Effector memory CD8-positive, alpha-beta T cell (primary cell): ENCODE measurements around the gene OSBPL5.

ENCODE experiments used
- ATAC-seq: fragments of 150-1000 bp; cut with Tn5 transposase; replicated peaks from 2 replicates; pipeline ENCODE4 v1.10.0; 2021; ENCODE audit warnings: mild to moderate bottlenecking, moderate library complexity
- DNase-seq, 3 experiments: peaks; one replicate each; pipeline ENCODE4 v3.0.0; 2021
- H3K27ac Mint-ChIP-seq, 2 donors: one replicate each; pipeline ENCODE4 v1.8.0; 2022; ENCODE audit warnings: mild to moderate bottlenecking in 2 of 2, mixed read lengths in 2 of 2, moderate library complexity in 2 of 2
- H3K27me3 Mint-ChIP-seq, 2 donors: one replicate each; pipeline ENCODE4 v1.8.0; 2022; ENCODE audit warnings: mixed read lengths in 2 of 2
- H3K36me3 Mint-ChIP-seq: one replicate; pipeline ENCODE4 v1.8.0; 2022; ENCODE audit warnings: mild to moderate bottlenecking, moderate library complexity, mixed read lengths; ENCODE audit not compliant: insufficient read depth
- H3K4me1 Mint-ChIP-seq, 2 donors: one replicate each; pipeline ENCODE4 v1.8.0; 2022; ENCODE audit warnings: low read depth in 2 of 2, mixed read lengths in 2 of 2
- H3K4me3 Mint-ChIP-seq, 2 donors: one replicate each; pipeline ENCODE4 v1.8.0; 2022; ENCODE audit warnings: mild to moderate bottlenecking in 2 of 2, mixed read lengths in 2 of 2, moderate library complexity in 2 of 2
- H3K9me3 Mint-ChIP-seq, 2 donors: one replicate each; pipeline ENCODE4 v1.8.0; 2022; ENCODE audit warnings: mixed read lengths in 2 of 2

OSBPL5 gene

DNA sequence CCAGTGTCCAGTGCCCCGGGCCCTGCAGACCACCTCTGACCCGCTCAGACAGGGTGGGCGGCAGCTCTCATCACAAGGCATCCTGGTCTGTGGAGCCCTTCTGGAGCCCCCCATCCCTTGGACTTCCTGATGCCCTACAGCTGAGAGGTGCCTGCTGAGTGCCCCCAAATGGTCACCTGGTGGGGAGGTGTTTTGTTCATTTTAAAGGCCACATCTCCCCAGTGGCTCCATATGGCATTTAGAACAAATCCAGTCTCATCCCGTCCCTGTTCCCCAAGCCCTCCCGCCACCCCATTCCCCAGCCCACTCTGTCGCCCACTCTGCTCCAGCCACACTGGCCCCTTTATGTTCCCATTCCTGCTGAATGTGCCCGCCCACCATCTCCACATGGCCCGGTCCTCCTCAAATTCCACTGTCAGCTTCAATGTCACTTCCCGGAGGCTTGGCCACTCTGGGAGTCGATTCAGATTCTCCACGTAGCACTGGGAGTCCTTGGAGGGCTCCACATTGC, 32.8 kb downstream of the OSBPL5 start:
- no peak overlapping the region for H3K4me3 Mint-ChIP-seq
- H3K27me3 Mint-ChIP-seq, result no peaks in the 10 kb centered on the region
- H3K9me3 Mint-ChIP-seq, result no peaks in the 10 kb centered on the region
- ATAC-seq (no peak), DNase-seq (no peak)
- H3K4me1 Mint-ChIP-seq, result peaks cover 28 to 39% of the 10 kb centered on the region in 2 donors
- peaks cover 4% of the 10 kb centered on the region for H3K36me3 Mint-ChIP-seq
- no peak overlapping the region for H3K27ac Mint-ChIP-seq

GRCh38 chr11:3131330-3131941, 33.7 kb downstream of the OSBPL5 start:
- Mint-ChIP-seq H3K27ac (peak overlapping the region in 1 of 2 donors; percentile 2), H3K4me1 (peaks cover 20 to 34% of the 10 kb centered on the region in 2 donors), H3K4me3 (no peak overlapping the region), H3K27me3 (no peaks in the 10 kb centered on the region), H3K36me3 (peaks cover 2% of the 10 kb centered on the region), H3K9me3 (no peaks in the 10 kb centered on the region)
- no peak for ATAC-seq
- DNase-seq, result no peak

GRCh38 chr11:3130269-3131071, 34.6 kb downstream of the OSBPL5 start:
- ATAC-seq, result no peak
- peak overlapping the region in 1 of 2 donors; percentile 17 for H3K27ac Mint-ChIP-seq
- H3K9me3 Mint-ChIP-seq, result no peaks in the 10 kb centered on the region
- H3K27me3 Mint-ChIP-seq, result no peaks in the 10 kb centered on the region
- peaks cover 7% of the 10 kb centered on the region for H3K36me3 Mint-ChIP-seq
- no peak for DNase-seq
- no peak overlapping the region for H3K4me3 Mint-ChIP-seq
- peaks cover 14 to 25% of the 10 kb centered on the region in 2 donors for H3K4me1 Mint-ChIP-seq

- ATAC-seq, result no peak
- no peak for DNase-seq
- Mint-ChIP-seq H3K36me3 (peaks cover 15% of the 10 kb centered on the region), H3K27me3 (no peaks in the 10 kb centered on the region), H3K4me1 (peaks cover 10 to 19% of the 10 kb centered on the region in 2 donors), H3K27ac (no peak overlapping the region), H3K9me3 (no peaks in the 10 kb centered on the region), H3K4me3 (no peak overlapping the region)
These were observed 35.4 kb downstream of the OSBPL5 start for GRCh38 chr11:3129591-3130268.

DNA sequence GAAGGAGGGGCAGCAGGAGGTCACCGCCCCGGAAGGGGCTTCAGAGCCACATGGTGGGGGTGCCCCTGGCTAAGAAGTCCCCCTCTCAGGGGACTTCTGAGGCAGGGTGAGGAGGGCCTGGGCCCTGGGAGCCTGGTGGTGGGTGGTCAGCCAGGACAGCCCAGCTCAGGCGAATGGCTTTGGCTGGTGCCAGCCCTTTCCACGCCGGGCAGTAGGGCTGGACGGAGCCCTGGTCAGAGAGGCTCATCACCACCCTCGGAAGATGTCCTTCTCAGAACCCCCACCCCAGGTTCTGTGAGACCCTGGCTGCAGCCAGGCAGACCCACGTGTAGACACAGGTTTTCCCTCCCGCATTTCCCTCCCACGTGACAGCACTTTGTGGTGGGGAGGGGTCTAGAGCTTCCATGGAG, 35.9 kb downstream of the OSBPL5 start:
- Mint-ChIP-seq H3K36me3 (peaks cover 20% of the 10 kb centered on the region), H3K4me1 (peaks cover 10 to 17% of the 10 kb centered on the region in 2 donors), H3K27ac (no peak overlapping the region), H3K9me3 (no peaks in the 10 kb centered on the region), H3K27me3 (no peaks in the 10 kb centered on the region), H3K4me3 (no peak overlapping the region)
- DNase-seq, result no peak
- no peak for ATAC-seq

DNA sequence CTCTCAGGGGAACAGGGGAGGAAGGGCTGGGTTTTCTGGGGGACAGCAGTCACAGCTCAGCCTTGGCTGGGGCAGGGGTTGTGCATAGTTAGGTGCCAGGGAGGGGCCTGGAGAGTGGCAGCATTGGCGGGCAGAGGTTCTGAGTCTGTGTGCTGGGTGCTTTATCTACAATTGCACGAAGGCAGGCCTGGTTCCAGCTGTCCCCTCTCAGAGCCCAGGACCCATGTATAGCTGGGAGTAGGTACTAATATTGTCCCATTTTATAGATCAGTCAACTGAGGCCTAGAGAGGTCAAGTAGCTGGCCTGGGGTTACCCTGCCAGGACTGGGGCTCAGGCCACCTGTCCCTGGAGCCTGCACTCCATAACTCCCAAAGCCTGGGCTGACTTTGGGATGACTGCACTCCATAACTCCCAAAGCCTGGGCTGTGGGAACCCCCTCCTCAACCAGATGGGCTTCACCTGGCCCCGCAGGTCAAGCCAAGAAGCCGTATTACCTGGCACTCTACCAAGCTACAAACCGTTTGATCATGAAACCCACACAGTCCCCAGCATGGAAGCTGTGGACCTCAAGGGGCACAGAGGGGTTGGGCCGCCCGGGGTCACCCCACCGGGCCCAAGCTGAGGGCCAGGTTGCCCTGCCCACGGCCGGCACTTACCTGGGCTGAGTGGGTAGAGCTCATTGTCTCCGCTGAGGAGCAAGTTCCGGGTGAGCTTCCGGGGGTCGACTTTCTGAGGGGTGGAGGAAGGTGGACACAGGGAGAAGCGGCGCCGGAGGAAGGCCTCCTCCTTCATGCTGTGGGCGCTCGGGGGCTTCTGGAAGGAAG, 36.5 kb downstream of the OSBPL5 start:
- DNase-seq, result no peak
- no peaks in the 10 kb centered on the region for H3K27me3 Mint-ChIP-seq
- H3K36me3 Mint-ChIP-seq, result peaks cover 26% of the 10 kb centered on the region
- no peak overlapping the region for H3K27ac Mint-ChIP-seq
- H3K4me3 Mint-ChIP-seq, result no peak overlapping the region
- peaks cover 10 to 18% of the 10 kb centered on the region in 2 donors for H3K4me1 Mint-ChIP-seq
- no peak for ATAC-seq
- H3K9me3 Mint-ChIP-seq, result no peaks in the 10 kb centered on the region

DNA sequence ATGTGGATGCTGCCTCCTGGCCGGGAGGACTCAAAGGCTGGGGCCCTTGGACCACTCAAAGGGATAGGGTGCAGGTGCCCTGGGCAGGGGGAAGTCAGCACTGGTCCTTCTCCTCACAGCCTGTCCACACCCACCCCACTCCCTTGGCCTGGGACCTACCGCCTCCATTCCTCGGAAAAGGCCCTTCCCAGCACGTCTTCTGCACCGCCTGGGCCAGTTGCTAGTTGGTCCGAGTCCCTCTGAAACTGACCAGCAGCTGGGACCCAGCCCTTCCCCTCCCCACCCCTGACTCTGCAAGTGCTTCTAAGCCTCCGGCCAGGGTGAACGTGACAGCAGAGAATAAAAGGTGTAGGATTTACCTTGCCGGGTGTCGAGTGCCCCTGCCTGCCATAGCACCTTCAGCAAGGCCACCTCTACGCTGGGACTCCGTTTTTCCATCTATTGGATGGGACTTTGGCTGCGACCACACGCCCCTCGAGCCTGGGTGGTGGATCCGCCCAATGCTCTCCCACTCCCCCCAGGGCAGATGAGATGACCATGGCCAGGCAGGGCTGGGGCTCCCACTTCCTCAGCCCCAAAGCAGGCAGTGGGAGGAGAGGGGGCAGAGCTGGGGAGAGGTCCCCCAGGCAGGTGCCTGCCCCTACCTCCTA, 37.3 kb downstream of the OSBPL5 start:
- no peak overlapping the region for H3K4me3 Mint-ChIP-seq
- DNase-seq, result no peak
- ATAC-seq, result no peak
- H3K36me3 Mint-ChIP-seq, result peaks cover 27% of the 10 kb centered on the region
- no peaks in the 10 kb centered on the region for H3K9me3 Mint-ChIP-seq
- no peak overlapping the region for H3K27ac Mint-ChIP-seq
- H3K27me3 Mint-ChIP-seq, result no peaks in the 10 kb centered on the region
- peaks cover 10 to 14% of the 10 kb centered on the region in 2 donors for H3K4me1 Mint-ChIP-seq

GRCh38 chr11:3126901-3127691, 38.0 kb downstream of the OSBPL5 start:
- no peak for ATAC-seq
- peaks cover 27% of the 10 kb centered on the region for H3K36me3 Mint-ChIP-seq
- H3K9me3 Mint-ChIP-seq, result no peaks in the 10 kb centered on the region
- H3K4me3 Mint-ChIP-seq, result peak overlapping the region in 1 of 2 donors; percentile 33
- DNase-seq, result no peak
- no peaks in the 10 kb centered on the region for H3K27me3 Mint-ChIP-seq
- peaks cover 5 to 9% of the 10 kb centered on the region in 2 donors for H3K4me1 Mint-ChIP-seq
- peak overlapping the region; percentile 69 to 70 for H3K27ac Mint-ChIP-seq

DNA sequence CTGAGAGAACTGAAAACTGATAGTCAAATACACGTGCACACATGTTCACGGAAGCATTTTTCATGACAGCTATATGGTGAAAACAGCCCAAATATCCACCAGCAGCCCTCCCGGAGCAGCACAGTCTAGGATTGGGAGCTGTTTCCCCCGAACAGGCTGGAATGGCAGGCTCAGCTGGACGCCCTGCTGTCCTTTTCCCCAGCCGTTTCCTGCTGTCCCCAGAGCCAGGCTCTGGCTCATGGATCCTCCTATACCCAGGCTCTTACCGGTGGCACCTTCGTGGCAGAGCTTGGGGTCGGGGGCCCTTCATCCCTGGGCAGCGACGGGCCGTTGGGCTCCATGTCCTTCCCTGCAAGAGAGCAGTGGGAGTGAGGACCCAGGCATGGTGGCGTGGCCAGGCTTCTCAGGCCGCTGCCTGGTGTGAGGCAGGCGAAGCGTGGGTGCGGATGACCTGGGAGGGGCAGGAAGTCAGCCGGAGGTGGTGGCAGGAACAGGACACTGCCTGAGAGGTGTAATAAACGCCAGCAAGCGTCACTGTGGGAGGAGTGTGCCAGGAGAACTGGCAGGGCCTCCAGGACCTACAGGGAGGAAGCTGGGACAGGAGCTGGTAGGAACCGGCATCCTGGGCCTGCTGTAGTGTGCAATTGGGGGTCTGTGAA, 38.8 kb downstream of the OSBPL5 start:
- Mint-ChIP-seq H3K27me3 (no peaks in the 10 kb centered on the region), H3K4me1 (peaks cover 3 to 9% of the 10 kb centered on the region in 2 donors), H3K27ac (peak overlapping the region; percentile 69 to 70), H3K4me3 (peak overlapping the region in 1 of 2 donors; percentile 33), H3K36me3 (peaks cover 27% of the 10 kb centered on the region), H3K9me3 (no peaks in the 10 kb centered on the region)
- DNase-seq (no peak), ATAC-seq (peak; percentile 19)

- no peaks in the 10 kb centered on the region for H3K9me3 Mint-ChIP-seq
- H3K36me3 Mint-ChIP-seq, result peaks cover 34% of the 10 kb centered on the region
- ATAC-seq (no peak), DNase-seq (no peak)
- H3K27ac Mint-ChIP-seq, result no peak overlapping the region
- no peak overlapping the region for H3K4me3 Mint-ChIP-seq
- H3K4me1 Mint-ChIP-seq, result peaks cover 0 to 7% of the 10 kb centered on the region in 2 donors
- H3K27me3 Mint-ChIP-seq, result no peaks in the 10 kb centered on the region
These were observed 40.3 kb downstream of the OSBPL5 start for GRCh38 chr11:3124821-3125220.

DNA sequence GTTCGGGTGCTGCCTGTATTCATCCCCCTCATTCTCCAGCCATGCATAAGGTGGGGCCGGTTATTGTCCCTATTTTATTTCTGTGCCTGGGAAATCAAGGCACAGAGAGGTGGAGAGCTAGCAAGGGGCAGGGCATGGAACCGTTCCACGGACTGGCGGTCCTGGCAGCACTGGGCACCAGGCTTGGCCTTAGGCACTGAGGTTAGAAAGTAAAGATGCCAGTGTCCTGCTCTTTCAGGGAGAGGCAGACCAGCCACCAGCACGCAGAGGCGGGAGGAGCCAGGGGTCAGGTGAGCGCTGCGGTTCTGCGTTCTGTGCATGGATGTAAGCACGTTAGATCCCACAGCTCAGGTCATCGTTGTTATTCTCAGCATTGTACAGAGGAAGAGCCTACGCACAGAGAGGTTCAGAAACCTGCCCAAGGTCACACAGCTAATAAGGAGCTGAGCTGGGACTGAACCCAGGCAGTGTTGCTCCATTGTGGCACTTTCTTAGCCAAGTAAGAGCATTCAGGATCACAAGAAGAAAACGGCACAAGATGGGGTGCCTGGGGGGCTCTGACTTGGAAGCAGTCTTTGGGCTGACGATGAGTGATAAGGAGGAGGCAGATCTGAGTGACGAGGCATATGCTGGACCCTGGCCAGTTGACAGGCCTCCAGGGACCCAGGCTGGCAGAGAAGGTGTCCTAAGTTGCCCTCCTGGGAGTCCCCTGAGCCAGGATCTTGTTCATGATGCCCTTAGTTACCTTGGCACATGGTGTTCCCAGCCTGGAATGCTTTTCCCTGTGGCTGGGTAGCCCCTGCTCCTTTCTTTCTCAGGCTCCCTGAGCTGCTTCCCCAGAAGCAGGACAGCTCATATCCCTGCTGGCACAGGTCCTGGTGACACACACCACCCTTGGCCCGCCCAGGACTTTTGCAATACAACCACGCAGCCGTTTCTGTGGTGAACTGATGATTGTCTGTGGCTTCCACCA, 41.1 kb downstream of the OSBPL5 start:
- Mint-ChIP-seq H3K27me3 (no peaks in the 10 kb centered on the region), H3K36me3 (peaks cover 34% of the 10 kb centered on the region), H3K9me3 (no peaks in the 10 kb centered on the region), H3K4me1 (peaks cover 0 to 7% of the 10 kb centered on the region in 2 donors), H3K4me3 (no peak overlapping the region), H3K27ac (peak overlapping the region in 1 of 2 donors; percentile 42)
- DNase-seq (no peak), ATAC-seq (no peak)
